NT2/D1 (cell line): ENCODE data around the gene TGM5.

Experiments
- SUZ12 ChIP-seq: IDR thresholded peaks from 2 replicates; pipeline ENCODE4 v1.6.1; 2011; ENCODE audit not compliant: insufficient read length, insufficient read depth; ENCODE audit errors: extremely low read depth
- YY1 ChIP-seq: IDR thresholded peaks from 2 replicates; pipeline ENCODE4 v1.6.1; 2011; ENCODE audit not compliant: insufficient read length, insufficient read depth
- ZNF274 ChIP-seq: IDR thresholded peaks from 2 replicates; pipeline ENCODE4 v1.6.1; 2011; ENCODE audit warnings: mild to moderate bottlenecking, low read depth, low read length

DNA sequence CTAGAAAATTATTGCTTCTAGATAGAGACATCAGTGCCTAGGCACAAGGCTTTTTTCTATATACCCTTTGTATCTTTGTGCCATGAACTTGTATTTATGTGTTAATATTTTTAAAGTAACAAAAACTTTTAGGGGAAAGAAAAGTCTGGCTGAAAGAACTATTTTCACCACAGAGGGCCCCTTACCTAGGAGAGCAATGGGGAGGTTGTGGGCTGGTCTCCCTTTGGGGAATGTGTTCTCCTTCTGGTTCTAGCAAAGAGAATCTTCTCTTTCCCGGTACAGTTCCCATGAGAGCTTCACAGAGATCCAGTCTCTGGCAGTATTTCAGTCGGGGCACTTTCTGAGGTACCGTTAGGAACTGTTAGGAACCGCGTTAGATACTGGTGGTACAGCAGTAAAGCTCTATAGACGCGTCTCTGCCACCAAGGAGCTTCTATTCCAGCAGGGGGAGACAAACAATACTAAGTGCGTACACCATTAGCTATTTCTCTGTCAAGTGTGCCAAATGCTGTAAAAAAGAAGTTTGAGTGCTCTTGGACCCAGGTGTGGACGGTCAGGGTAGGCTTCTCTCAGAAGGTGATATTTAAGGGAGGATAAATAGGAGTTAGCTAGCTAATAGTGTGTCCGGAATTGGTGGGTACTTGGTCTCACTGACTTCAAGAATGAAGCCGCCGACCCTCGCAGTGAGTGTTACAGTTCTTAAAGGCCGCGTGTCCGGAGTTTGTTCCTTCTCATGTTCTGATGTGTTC lies 41.4 kb downstream of the TGM5 start:
- TF ChIP-seq ZNF274 (no peak), YY1 (no peak), SUZ12 (no peak)
